CD4-positive, alpha-beta T cell treated with Interleukin-17A for 1 hour (primary cell): ENCODE results near the gene IGF1.

ENCODE experiments used
- DNase-seq: peaks from one replicate; pipeline ENCODE4 v3.0.0-alpha.2; 2020

The IGF1 gene

GRCh38 chr12:102425109-102426039 lies 55.0 kb downstream of the IGF1 start:
- DNase-seq: no peak

- DNase-seq: no peak
These were observed 56.9 kb downstream of the IGF1 start for GRCh38 chr12:102423462-102423861.

- DNase-seq: peak; percentile 9
These were observed 58.4 kb downstream of the IGF1 start for GRCh38 chr12:102421802-102422583.

- DNase-seq: no peak
These were observed 61.1 kb downstream of the IGF1 start for GRCh38 chr12:102419094-102419764.

GRCh38 chr12:102417055-102417454 lies 63.3 kb downstream of the IGF1 start:
- no peak for DNase-seq

GRCh38 chr12:102415515-102415914 lies 64.8 kb downstream of the IGF1 start:
- no peak for DNase-seq

GRCh38 chr12:102413396-102413795 lies 67.0 kb downstream of the IGF1 start:
- DNase-seq: no peak

- no peak for DNase-seq
These were observed 69.9 kb downstream of the IGF1 start for GRCh38 chr12:102410511-102410910.

GRCh38 chr12:102408487-102409297 lies 71.7 kb downstream of the IGF1 start:
- DNase-seq: no peak

GRCh38 chr12:102407776-102408486 lies 72.4 kb downstream of the IGF1 start:
- no peak for DNase-seq

GRCh38 chr12:102406033-102406584 lies 74.3 kb downstream of the IGF1 start:
- DNase-seq: no peak

GRCh38 chr12:102401087-102401486 lies 79.3 kb downstream of the IGF1 start:
- DNase-seq: no peak

- no peak for DNase-seq
These were observed 80.7 kb downstream of the IGF1 start for GRCh38 chr12:102399653-102400052.

- DNase-seq: no peak
These were observed 84.1 kb downstream of the IGF1 start for GRCh38 chr12:102396276-102396675.

- no peak for DNase-seq
These were observed 86.2 kb downstream of the IGF1 start for GRCh38 chr12:102394200-102394599.

GRCh38 chr12:102390068-102390467 lies 90.3 kb downstream of the IGF1 start:
- DNase-seq: no peak

- DNase-seq: no peak
These were observed 91.9 kb downstream of the IGF1 start for GRCh38 chr12:102388469-102388868.

GRCh38 chr12:102385343-102385742 lies 95.0 kb downstream of the IGF1 start:
- DNase-seq: no peak

GRCh38 chr12:102379346-102380162 lies 100.8 kb downstream of the IGF1 start:
- DNase-seq: no peak

GRCh38 chr12:102376781-102377180 lies 103.6 kb downstream of the IGF1 start:
- DNase-seq: no peak
